H1 (cell line): ENCODE measurements around the gene ACCSL. TPM values are rescaled to one million over a fixed set of nuclear protein-coding genes. Genes with fewer than 3 reads are reported as not detected.

Experiments
- CHD7 ChIP-seq: fragments of 300-600 bp; sonication (generic); IDR thresholded peaks from 2 replicates; pipeline ENCODE4 v1.7.1; 2012; ENCODE audit warnings: low read length, moderate library complexity, mild to moderate bottlenecking, inconsistent platforms; ENCODE audit not compliant: insufficient replicate concordance
- RNF2 ChIP-seq: fragments of 200-900, 300-1000 bp; sonication (generic); IDR thresholded peaks from 2 replicates; pipeline ENCODE4 v1.7.1; 2016; ENCODE audit warnings: borderline replicate concordance, low read depth, mild to moderate bottlenecking, antibody characterized with exemption, low read length; ENCODE audit not compliant: poor library complexity, severe bottlenecking; ENCODE audit errors: missing control alignments
- polyA plus RNA-seq, 7 experiments: library from polyadenylated mRNA; depleted of rRNA in 3 of 7; stranded (reverse) in 5 of 7; unstranded in 2 of 7; fragments of >200 nt in 5 of 7; fragments of 200-250 nt in 2 of 7; gene quantifications; 1 replicate in 5 of 7; 2 replicates in 1 of 7; 4 replicates in 1 of 7; pipeline versions ENCODE4 v1.2.1 to v1.2.3, GENCODE V29; 2011 to 2013; ENCODE audit warnings: missing spikeins in 2 of 7, mixed read lengths in 2 of 7
- total RNA-seq: library from RNA; stranded (reverse); fragmentation: NEBNext Ultra II Directional; extraction: Animal tissue kit (Norgen Biotek cat#: 25700); gene quantifications from 2 replicates; pipeline ENCODE4 v1.2.1, GENCODE V29; 2021

ACCSL gene
- total and polyA plus RNA-seq, 2 of the 8 experiments (the other 6 are each of a cell fraction or from before 2014, with no cell fraction given), result not detected

- TF ChIP-seq CHD7, result peak; percentile 91
- no peak for TF ChIP-seq RNF2
Observed at GRCh38 chr11:44065161-44065661, 17.4 kb downstream of the ACCSL start (continued).
